ENCODE measurements around the gene PCBD2.
"Not testable (repeated sequence)": the region's sequence is repeated elsewhere in the genome, so short reads cannot be mapped to it uniquely, and the experiment has no call there.

PCBD2 gene

DNA sequence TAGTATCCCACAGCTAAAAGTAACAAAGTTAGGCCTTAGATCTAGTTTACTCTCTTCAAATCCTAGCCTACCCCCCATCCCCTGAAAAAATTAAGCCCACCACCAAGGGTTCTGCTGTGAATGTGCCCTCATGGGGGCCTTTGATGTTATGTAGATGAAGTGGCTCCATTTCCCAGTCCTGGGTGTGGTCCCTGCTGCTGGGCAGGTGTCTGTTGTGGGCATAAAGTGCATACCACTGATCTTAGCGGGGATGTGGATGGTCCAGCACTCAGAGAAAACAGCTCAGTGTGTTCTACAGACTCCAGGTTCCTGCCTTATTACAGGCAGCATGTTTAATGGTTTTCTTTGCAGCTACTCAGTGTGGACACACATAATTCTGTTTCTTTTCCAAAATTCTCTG lies 1.9 kb downstream of the PCBD2 start:
- no peak for DNase-seq (ENCODE audit: low spot score)

DNA sequence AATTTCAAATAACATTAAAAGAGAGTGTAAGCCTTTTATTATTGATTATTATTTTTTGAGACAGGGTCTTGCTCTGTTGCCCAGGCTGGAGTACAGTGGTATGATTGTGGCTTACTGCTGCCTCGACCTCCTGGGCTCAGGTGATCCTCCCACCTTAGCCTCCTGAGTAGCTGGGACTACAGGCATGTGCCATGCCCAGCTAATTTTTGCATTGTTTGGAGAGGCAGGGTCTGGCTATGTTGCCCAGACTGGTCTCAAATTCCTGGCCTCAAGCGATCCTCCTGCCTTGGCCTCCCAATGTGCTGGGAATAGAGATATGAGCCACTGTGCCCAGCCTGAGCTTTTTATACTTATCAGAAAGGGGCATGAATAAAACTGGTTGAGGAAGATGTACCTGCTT lies 5.8 kb downstream of the PCBD2 start:
- not testable (repeated sequence) for DNase-seq (ENCODE audit: low spot score)

DNA sequence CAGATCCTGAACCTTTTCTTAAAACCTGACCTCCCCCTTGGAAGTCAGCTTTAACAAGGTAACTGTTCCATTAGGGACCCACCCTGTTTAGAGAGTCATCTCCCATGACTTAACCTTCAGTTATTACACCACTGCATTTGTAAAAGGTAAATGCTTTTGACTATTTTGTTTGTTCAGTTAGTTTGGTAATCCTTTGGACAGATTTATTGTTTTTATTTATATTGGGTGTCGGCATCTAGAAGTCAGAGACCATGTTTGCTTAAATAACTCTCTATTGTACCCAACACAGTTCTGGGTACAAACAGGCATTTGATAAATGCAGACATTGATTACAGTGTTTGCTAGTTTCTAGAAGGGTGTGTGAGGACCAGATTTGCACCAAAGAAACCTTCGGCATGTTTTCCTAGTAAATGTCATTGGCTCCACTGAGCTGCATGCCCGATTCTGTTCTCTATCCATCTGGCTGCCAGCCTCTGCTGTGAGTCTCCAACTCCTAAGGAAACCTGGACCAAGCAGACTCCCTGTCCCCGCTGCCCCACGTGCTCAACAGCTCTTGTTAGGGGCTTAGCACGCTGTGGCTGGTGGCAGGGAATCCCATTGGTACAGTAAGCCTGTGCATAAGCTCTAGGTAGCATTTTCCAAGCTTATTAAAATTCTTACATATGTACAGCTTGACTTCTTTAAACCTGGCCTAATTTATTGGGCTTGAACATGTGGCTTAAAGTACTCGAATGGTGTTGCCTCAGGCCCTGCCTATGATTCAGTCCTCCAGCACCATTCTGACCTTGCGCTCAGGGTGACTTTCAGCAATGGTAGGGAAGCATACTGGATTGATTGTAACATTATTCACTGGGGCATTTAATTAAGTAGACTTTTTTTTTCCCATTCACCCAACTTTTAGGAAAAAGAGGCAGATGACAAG lies 6.6 kb downstream of the PCBD2 start:
- DNase-seq (ENCODE audit: low spot score), result no peak

DNA sequence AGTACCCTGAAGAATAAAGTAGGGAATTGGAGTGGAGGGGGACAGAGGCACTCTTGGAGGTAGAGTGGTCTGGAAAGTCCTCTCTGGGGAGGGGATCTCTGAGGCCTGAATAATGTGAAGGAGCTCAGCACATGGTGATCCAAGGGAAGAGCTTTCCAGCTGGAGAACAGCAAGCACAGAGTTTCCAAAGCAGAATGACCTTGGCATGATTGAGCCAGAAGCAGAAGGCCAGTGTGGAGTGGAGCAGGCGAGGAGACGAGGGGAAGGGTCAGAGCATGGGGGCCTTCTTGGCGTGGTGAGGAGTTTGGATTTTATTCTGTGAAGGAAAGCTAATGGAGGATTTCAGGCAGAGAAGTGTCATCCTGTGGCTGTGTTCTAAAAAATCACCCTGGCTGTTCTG lies 8.3 kb downstream of the PCBD2 start:
- DNase-seq (ENCODE audit: low spot score), result no peak

DNA sequence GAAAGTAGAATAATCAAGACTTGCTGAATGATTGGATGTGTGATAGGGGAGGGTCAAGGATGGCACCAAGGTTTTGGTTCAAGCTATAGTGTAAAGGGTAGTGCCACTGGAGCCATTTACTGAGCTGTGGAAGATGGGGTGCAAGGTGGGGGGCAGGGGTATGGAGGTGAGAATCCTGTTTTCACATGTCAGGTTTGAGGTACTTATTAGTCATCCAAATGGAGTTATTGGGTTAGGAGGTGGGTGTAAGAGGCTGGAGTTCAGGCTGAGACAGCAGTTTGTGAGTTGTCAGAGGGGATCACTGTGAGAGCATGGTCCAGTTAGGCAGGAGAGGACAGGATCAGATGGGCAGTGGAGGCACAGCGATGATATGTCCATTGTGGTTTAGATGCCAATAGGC lies 8.9 kb downstream of the PCBD2 start:
- no peak for DNase-seq (ENCODE audit: low spot score)

DNA sequence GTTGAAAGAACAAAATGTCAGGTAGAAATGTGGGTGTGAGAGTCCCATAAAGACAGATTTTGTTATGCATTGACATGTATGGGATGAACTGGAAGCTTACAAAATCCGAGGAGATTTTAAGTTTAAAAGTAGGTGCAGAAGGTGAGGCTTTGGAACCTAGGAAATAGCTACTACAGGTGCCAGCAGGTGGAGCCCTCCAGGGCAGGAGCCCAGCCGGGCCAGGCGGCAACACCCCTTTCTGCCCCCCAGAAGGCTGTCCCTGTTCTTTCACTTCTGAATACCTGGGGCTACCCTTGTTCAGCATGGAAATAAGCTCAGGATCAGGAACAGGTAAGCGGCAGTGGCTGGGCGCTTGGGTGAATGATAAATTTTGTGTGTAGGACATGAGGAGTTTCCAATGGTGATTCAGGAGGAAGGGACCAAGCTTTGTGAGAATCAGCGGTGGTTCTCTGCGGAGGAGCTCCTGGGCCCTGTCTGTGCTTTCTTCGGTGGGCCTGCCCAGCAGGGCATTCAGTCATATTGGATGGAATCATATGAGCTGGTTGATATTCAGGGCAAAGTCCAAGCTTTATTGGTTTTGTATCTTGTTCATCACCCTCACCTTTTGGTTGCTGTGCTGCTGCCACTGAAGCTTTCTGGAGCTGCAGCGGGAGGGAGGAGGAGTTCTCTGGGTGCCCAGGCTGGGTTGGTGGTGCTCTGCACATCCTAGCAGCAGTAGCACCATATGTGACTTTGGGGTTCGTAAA lies 12.3 kb downstream of the PCBD2 start:
- DNase-seq (ENCODE audit: low spot score), result no peak

DNA sequence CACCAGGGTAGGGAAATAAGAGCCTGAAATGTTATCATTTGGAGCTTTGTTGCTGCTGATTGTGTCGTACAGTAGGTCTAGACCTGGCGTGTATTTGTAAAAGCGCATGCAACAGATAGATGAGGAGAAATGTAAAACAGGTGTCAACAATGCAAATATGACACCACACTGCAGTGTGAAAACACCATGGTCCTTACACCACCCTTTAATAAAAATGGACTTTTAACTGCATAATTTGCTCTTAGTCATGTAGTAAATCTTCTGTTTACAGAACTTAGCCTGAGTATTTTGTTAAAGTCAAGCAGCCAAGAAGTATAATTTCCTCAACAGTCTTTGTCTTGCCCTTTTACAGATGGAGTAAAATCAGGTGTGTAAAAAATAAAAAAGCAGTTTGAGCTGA lies 13.9 kb downstream of the PCBD2 start:
- DNase-seq (ENCODE audit: low spot score), result no peak

DNA sequence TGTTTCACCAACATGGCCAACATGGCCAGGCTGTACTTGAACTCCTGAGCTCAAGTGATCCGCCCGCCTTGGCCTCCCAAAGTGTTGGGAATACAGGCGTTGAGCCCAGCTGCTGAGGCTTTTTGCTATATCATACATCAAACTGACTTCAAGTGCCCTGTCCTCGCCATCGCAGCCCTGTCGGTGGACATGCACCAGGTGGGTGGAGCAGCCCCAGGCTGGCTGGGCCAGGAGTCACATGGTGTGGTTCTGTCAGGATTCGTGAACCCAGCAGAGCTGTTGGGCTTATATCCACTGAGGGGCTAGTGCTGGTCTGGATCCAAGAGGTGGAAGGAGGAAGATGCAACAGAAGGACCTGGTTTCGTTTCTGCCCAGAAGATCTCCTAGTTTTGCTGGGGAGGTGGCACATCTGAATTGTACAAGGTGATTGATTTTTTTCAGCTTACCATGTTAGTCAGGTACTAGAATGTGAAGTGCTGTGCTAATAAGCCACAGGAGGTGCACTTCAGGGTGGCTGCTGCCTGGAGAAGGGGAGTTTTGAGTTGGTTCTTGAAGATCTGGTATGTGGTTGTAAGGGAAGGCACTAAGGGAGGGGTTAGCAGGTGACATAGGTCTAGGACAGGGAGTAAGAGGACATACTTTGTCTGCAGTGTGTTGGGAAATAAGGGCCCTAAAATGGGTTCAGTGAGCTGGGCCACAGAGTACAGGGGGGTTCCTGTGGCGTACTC lies 16.1 kb downstream of the PCBD2 start:
- DNase-seq (ENCODE audit: low spot score), result no peak

DNA sequence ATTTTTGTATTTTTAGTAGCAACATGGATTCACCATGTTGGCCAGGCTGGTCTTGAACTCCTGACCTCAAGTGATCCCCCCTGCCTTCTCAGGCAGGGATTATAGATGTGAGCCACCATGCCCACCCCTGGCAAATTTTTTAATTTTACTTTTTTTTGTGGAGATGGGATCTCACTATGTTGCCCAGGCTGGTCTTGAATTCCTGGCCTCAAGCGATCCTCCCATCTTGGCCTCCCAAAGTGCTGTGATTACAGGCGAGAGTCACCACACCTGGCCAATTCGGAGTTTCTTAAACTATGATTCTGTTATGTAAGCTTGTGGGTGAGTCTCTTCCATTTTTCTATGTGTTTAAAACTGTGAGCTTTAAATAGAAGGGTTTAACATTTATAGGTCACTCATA lies 27.6 kb downstream of the PCBD2 start:
- DNase-seq (ENCODE audit: low spot score), result no peak

DNA sequence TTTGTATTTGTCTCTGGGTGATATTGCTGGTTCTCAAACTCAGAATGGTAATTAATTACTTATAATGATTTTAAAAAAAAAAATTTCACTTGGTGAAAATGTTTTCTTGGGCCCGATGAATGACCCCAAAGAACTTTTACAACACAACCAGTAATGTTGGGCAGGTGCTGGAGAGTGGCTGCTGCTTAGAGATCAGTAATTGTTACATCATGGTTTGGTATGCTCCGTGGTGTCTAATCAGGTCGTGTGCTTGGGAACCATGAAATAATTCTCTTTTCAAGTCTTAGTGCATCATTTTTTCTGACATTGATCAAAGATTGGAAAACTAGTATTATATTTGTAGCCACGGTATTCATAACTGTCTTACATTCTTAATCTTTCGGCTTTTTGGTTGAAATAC lies 29.3 kb downstream of the PCBD2 start:
- no peak for DNase-seq (ENCODE audit: low spot score)

DNA sequence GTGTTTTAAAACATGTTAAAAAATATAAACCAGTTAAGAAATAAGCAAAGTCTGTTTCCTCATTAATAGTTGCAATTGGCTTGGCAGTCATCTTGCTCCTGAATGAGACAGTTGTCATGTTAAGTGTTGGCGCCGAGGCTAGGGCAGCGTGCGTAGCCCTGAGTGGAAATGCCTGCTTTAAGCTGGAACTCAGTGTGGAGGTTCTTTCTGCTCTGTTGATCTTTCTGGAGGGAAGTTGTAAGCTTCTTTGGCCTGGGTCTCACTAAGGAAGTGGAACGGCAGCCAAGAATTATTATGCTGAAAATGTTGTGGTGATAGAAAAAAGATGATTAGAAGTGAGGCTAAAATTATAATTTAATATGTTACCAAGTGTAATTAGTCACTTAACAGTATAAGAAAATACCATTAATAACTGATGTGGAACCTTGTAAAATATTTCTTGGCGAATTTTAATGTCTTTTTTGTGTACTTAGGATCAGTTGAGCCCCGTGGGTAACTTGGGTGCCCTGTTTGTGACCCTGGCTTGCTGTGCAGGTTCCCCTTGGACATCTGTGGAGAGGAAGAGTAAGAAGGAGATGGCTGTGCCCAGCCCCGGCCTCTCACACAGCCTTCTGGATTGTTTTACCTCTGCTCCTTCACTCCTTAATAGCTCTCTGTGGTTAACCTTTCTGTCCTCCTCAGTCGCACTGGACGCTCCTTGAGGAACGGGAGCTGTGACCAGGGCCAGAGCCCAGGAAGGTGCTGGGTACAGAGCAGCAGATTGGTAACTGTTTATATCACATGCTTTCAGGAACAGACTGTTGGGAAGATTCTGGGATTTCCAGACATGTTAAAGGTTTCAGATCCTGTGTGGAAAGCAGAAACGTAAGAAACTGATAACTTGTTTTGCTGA lies 31.0 kb downstream of the PCBD2 start:
- DNase-seq (ENCODE audit: low spot score), result no peak

DNA sequence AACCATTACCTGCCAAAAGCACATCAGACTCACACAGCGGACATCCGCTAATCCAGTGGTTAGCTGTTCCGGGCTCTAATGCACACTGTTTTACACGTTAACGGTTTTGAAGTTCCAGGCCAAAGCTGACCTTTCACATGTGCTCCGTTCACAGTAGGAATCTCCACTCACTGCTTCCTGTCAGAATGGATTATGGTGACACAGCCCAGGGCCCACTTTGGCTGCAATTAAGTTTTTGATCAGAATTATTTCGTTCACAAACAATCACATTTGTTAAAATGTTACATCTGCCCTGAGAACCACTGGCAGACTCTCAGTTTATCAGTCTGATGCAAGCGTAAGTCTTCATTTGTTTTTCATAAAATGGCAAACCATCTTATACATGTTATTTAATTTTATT lies 32.6 kb downstream of the PCBD2 start:
- DNase-seq (ENCODE audit: low spot score), result no peak

DNA sequence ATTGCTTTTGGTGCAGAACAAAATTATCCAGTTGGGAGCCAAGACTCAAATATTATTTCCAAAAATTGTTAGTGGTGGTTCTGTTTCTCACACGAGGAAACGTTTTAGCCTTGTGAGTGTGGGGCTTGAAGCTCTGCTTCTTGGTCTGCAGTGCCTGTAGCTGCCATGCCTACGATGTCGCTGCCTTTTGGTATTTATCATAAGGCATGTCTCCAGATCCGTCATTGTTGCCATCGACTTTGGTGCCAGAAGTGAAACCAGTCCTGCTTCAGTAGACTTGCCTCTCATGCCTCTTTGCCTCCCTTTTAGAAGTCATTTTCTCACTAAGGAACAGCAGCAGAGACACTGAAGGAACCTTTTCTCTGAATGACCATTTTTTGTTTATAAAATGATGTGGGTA lies 33.1 kb downstream of the PCBD2 start:
- DNase-seq (ENCODE audit: low spot score), result no peak

DNA sequence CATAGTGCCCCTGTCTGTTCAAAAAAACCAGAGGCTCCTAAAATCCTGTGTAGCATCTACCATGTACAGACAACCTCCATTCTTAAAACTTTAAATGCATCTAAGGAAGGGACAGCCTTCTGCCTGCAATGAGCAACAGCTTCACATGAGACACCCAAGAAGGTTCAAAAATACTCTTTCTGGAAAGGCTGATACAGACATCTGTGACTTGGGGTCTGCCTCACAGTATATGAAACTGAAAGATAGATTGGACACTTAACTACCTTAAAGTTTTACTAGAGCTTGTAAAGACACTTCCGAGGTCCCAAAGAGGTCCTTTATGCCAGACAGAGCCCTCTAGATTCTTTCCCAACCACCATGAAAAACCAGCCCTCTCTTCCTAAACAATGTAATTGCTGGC lies 34.6 kb downstream of the PCBD2 start:
- DNase-seq (ENCODE audit: low spot score), result no peak

DNA sequence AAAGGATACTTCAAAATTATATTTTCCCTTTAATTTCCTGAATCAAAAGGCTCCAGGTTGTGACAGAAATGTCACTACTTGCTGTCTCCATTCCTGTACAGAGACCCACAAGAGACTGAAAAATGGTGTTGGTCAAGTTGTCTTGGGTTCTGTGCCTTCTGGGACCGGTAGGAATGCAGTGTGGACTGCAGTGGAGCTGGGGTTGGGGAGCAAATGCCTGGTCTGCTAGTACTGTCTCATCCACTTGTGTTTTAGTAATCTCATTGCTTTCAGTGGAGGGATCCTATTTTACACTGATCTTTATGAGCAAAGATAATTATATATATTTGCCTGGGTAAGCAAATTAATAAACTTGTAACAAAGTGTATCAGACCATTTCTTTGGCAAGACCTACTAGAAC lies 38.6 kb downstream of the PCBD2 start:
- DNase-seq (ENCODE audit: low spot score), result no peak

DNA sequence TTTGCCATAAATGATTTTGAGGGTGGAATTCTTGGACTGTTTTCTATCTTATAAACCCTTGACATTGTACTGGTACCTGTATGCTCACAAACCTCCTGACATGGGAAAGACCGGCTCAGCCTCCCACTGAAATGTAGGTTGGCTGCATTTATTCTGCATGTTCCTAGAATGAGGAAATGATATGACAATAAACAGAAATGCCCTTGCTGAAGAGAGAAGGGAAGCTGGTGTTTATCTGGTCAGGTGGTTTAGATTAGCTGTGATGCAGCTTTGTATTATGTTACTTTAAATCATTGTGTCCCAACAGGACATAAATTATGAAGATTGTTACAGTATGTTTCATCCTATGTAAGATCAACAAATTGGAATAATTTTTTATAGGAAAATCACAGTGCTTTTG lies 39.7 kb downstream of the PCBD2 start:
- no peak for DNase-seq (ENCODE audit: low spot score)

DNA sequence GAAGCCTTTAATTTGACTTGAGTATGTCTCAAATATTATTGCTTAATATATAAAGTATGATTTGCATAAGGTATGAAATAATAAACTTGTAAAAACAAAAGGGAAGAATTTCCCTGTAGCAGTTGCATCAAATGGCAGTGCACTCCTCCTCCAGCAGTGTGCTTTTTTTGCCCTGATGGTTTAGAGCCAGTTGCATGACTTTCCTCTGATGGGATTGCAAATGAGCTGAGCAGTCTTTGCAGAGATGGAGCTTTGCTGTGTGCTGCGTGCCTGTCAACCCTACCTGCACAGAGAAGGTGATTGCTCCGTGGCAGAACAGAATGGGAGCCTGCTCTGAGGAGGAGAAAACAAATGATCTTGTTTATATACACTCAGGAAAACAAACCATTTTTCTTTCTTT lies 40.1 kb downstream of the PCBD2 start:
- DNase-seq (ENCODE audit: low spot score), result no peak

DNA sequence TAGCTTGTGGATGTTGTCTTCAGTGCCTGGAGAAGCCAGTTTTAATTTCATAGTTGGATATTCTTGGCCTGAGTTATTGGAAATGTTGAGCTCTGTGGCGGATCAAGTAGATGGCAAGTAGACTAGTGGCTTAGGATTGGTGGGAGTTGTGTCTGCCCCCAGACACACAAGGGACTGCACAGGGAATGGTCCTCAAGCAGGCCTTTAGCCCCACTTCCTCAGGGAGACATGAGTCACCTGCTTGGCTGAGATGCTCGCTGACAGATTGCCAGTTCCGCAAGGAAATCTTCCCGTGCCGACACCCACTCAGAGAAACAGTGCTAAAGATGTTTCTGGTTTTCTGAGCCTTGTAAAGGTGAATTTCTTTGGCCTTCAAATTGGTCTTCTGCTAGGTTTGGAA lies 44.0 kb downstream of the PCBD2 start:
- DNase-seq (ENCODE audit: low spot score), result no peak

DNA sequence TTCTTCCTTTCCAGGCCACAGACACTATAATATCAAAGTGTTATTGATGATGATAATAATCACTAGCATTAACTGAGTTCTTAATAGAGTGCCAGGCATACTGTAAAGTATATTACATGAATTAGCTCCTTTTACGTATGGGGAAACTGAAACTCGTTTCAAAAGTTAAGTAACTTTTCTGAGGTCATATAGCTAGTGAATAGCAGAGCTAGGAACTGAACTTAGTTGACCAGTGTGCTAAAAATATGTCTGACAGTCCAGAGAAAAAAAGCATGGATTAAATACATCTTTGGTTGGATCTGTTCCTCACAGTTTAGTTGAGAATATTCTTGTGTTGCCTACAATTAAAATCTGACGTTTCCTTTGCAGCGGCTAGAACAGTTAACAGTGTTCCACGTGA lies 44.4 kb downstream of the PCBD2 start:
- no peak for DNase-seq (ENCODE audit: low spot score)

DNA sequence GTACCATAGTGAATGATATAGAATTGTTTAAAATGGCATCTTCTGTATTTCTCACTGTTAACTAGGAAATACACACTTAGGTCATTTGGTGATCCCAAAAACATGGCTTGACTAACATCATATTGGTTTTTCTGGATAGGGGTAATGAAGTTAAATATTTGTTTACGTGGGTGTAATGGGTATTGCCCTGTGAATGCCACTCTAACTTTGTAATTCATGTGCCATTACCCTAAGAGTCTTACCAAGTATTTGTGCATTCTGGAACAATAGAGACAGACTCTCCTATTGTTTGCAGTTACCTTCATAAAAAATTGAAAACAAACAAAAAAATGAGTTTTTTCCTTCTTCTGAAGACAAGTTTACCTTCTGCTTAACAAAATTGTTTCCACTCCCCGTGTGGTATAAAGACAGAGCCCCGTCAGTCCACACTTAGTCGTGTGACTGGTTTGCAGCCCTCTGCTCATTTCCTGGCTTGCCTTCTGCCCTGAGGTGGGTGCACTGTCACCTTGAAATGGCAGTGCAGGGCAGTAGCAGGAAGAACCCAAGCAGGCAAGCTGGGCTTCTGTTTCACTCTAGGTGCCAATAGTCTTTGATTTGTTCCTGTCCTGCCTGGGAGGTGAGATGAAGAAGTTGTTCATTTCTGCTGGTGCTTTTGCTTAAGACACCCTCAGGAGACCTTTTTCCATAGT lies 53.1 kb downstream of the PCBD2 start:
- DNase-seq (ENCODE audit: low spot score), result no peak

DNA sequence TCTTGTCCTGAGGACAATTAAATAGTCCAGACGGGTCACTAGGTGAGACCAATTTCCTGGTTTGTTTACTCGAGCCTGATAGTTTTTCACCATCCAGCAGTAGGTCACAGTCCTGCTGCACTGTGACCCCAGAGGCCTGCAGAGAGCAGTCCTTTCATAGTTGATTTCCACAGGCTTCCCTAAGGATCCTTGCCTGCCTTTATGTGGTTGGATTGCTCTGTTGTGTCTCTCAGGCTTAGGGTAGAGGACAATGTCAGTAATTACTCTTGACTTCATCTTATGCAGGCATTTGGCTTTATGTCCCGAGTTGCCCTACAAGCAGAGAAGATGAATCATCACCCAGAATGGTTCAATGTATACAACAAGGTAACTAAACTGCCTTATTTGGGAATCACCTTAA lies 53.8 kb downstream of the PCBD2 start:
- DNase-seq (ENCODE audit: low spot score), result no peak
